Vagina (tissue), 2 donors: ENCODE results near the gene RCAN3. TPM values are rescaled to one million over a fixed set of nuclear protein-coding genes. Genes with fewer than 3 reads are reported as not detected.
"Not testable (repeated sequence)": the region's sequence is repeated elsewhere in the genome, so short reads cannot be mapped to it uniquely, and the experiment has no call there.

Source experiments
- DNase-seq, 2 donors: peaks; one replicate each; pipeline ENCODE4 v3.0.0-alpha.2; 2017; ENCODE audit errors: extremely low spot score in 2 of 2
- H3K27ac ChIP-seq: fragments of 200-600 bp; sonication (generic); one replicate; pipeline ENCODE4 v1.5.1; 2019
- H3K27me3 ChIP-seq: fragments of 200-600 bp; sonication (generic); one replicate; pipeline ENCODE4 v1.5.1; 2019
- H3K36me3 ChIP-seq, 2 donors: fragments of 200-600 bp; sonication (generic); one replicate each; pipeline ENCODE4 v1.5.1; 2017 to 2019
- H3K4me1 ChIP-seq: fragments of 200-600 bp; sonication (generic); one replicate; pipeline ENCODE4 v1.5.1; 2019
- H3K4me3 ChIP-seq, 2 donors: fragments of 200-600 bp; sonication (generic); 1 replicate in 1 of 2; 2 replicates in 1 of 2; pipeline ENCODE4 v1.5.1; 2016 to 2019
- H3K9me3 ChIP-seq: fragments of 200-600 bp; sonication (generic); one replicate; pipeline ENCODE4 v1.5.1; 2019
- CTCF ChIP-seq, 3 experiments: fragments of 450-650 bp in 2 of 3; fragments of 200-600 bp in 1 of 3; sonication (generic) in 1 of 3; IDR thresholded peaks; one replicate each; pipeline ENCODE4 v1.5.1; 2017 to 2019; ENCODE audit warnings: antibody characterized with exemption in 3 of 3, mild to moderate bottlenecking in 2 of 3, moderate library complexity in 2 of 3
- POLR2A ChIP-seq, 2 donors: fragments of 450-650 bp; IDR thresholded peaks; one replicate each; pipeline ENCODE4 v1.6.1; 2017; ENCODE audit warnings: antibody characterized with exemption in 2 of 2, mild to moderate bottlenecking in 2 of 2, moderate library complexity in 2 of 2
- POLR2AphosphoS5 ChIP-seq, 2 donors: sonication (generic); formaldehyde crosslinking; IDR thresholded peaks; one replicate each; pipeline ENCODE4 v1.9.0; 2017; ENCODE audit warnings: antibody characterized with exemption in 2 of 2, mild to moderate bottlenecking in 2 of 2, low read depth in 1 of 2; ENCODE audit not compliant: insufficient read depth in 1 of 2
- intact Hi-C: fragments of 100-400 bp; cut with DNase I; formaldehyde crosslinking; loops from one replicate; pipeline ENCODE4 v1.15.1; 2023
- total RNA-seq: library from RNA; depleted of rRNA; stranded (reverse); fragments of >200 nt; gene quantifications from one replicate; pipeline ENCODE4 v1.2.3, GENCODE V29; 2016

The RCAN3 gene
- total RNA-seq, 1 donor from 2014 or later: 11.3 TPM

- H3K27me3 ChIP-seq: no peaks in the 10 kb centered on the region
- H3K36me3 ChIP-seq: peaks cover 0 to 5% of the 10 kb centered on the region in 2 donors
- no peaks in the 10 kb centered on the region for H3K9me3 ChIP-seq
- no peak overlapping the region for H3K27ac ChIP-seq
- no peaks in the 10 kb centered on the region for H3K4me1 ChIP-seq
- TF ChIP-seq POLR2A (IDR thresholded peaks at IDR 0.05) (no peak), POLR2AphosphoS5 (IDR thresholded peaks at IDR 0.05; ENCODE audit: insufficient read depth in 1 of 2, low read depth in 1 of 2) (no peak), CTCF (IDR thresholded peaks at IDR 0.05) (no peak)
- DNase-seq: no peak
- intact Hi-C loops: no loop called here
- H3K4me3 ChIP-seq: no peak overlapping the region
Observed at GRCh38 chr1:24528744-24529143, 26.1 kb downstream of the RCAN3 start.

GRCh38 chr1:24529292-24529691, 26.7 kb downstream of the RCAN3 start:
- H3K27ac ChIP-seq, H3K4me1 ChIP-seq, DNase-seq, intact Hi-C loops, H3K9me3 ChIP-seq, H3K36me3 ChIP-seq, H3K4me3 ChIP-seq, H3K27me3 ChIP-seq: not testable (repeated sequence)

DNA sequence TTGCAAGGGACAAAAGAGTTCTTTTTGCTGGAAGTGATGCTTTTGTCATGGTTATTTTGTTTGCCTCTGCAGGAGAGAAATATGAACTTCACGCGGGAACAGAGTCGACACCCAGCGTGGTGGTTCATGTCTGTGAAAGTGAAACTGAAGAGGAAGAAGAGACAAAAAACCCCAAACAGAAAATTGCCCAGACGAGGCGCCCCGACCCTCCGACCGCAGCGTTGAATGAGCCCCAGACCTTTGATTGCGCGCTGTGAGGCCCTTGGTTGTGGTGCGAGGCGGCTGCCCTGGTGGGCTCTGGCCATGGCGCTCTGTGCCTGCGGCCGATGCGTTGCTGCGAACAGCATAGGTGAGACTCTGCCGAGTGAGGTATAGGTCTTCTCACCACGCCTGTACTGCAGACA, 32.4 kb downstream of the RCAN3 start:
- Histone ChIP-seq H3K27ac (no peak overlapping the region), H3K27me3 (no peaks in the 10 kb centered on the region), H3K36me3 (peaks cover 0 to 8% of the 10 kb centered on the region in 2 donors), H3K9me3 (no peaks in the 10 kb centered on the region), H3K4me3 (peak overlapping the region in 1 of 2 donors; percentile 9), H3K4me1 (no peaks in the 10 kb centered on the region)
- DNase-seq: no peak
- TF ChIP-seq CTCF (IDR thresholded peaks at IDR 0.05) (no peak), POLR2AphosphoS5 (IDR thresholded peaks at IDR 0.05; ENCODE audit: insufficient read depth in 1 of 2, low read depth in 1 of 2) (peak in 1 of 2 donors; percentile 43)
- intact Hi-C loops: no loop called here

GRCh38 chr1:24535778-24536177, 33.1 kb downstream of the RCAN3 start:
- no peaks in the 10 kb centered on the region for H3K9me3 ChIP-seq
- TF ChIP-seq POLR2AphosphoS5 (IDR thresholded peaks at IDR 0.05; ENCODE audit: insufficient read depth in 1 of 2, low read depth in 1 of 2) (no peak), CTCF (IDR thresholded peaks at IDR 0.05) (no peak), POLR2A (IDR thresholded peaks at IDR 0.05) (no peak)
- no peaks in the 10 kb centered on the region for H3K27me3 ChIP-seq
- DNase-seq: no peak
- intact Hi-C loops: no loop called here
- H3K36me3 ChIP-seq: peaks cover 0 to 8% of the 10 kb centered on the region in 2 donors
- H3K4me3 ChIP-seq: no peak overlapping the region
- H3K4me1 ChIP-seq: no peaks in the 10 kb centered on the region
- H3K27ac ChIP-seq: no peak overlapping the region

- intact Hi-C loops: no loop called here
- no peak overlapping the region for H3K27ac ChIP-seq
- peaks cover 0 to 7% of the 10 kb centered on the region in 2 donors for H3K36me3 ChIP-seq
- DNase-seq: no peak
- no peaks in the 10 kb centered on the region for H3K4me1 ChIP-seq
- no peaks in the 10 kb centered on the region for H3K9me3 ChIP-seq
- TF ChIP-seq POLR2AphosphoS5 (IDR thresholded peaks at IDR 0.05; ENCODE audit: insufficient read depth in 1 of 2, low read depth in 1 of 2): no peak
- TF ChIP-seq CTCF (IDR thresholded peaks at IDR 0.05): no peak
- TF ChIP-seq POLR2A (IDR thresholded peaks at IDR 0.05): no peak
- H3K27me3 ChIP-seq: no peaks in the 10 kb centered on the region
- H3K4me3 ChIP-seq: no peak overlapping the region
Observed at GRCh38 chr1:24536391-24536840, 33.8 kb downstream of the RCAN3 start.
